ENCODE measurements around the gene SPOP.

Gene SPOP

DNA sequence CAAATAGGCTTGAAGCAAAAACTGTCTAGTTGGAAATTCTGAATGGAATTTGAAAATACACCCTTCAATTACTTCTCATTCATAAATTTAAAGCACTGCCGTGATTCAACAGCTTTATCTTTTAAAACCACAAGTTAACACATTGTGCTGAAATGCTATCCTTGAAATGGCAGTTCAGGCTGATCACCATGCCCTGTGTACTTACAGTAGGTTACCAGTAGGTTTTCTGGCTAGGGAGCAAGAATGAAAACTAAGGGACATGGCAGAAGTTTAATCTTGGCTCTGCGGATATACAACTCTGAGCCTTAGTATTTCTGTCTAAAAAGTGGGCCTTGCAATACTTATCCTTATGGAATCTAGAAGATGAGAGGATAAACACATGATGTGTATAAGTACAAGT, 74.2 kb downstream of the SPOP start:
- H3K4me3 ChIP-seq (ENCODE audit: low read depth, low read length), result no peak overlapping the region
- TF ChIP-seq, protein P1, sequence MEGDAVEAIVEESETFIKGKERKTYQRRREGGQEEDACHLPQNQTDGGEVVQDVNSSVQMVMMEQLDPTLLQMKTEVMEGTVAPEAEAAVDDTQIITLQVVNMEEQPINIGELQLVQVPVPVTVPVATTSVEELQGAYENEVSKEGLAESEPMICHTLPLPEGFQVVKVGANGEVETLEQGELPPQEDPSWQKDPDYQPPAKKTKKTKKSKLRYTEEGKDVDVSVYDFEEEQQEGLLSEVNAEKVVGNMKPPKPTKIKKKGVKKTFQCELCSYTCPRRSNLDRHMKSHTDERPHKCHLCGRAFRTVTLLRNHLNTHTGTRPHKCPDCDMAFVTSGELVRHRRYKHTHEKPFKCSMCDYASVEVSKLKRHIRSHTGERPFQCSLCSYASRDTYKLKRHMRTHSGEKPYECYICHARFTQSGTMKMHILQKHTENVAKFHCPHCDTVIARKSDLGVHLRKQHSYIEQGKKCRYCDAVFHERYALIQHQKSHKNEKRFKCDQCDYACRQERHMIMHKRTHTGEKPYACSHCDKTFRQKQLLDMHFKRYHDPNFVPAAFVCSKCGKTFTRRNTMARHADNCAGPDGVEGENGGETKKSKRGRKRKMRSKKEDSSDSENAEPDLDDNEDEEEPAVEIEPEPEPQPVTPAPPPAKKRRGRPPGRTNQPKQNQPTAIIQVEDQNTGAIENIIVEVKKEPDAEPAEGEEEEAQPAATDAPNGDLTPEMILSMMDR (IDR thresholded peaks at IDR 0.05; ENCODE audit: borderline replicate concordance, insufficient read depth, low read depth, low read length), result no peak

- TF ChIP-seq, protein P1 (IDR thresholded peaks at IDR 0.05; ENCODE audit: borderline replicate concordance, insufficient read depth, low read depth, low read length), result no peak
These were observed 74.7 kb downstream of the SPOP start for GRCh38 chr17:49603238-49603637.

DNA sequence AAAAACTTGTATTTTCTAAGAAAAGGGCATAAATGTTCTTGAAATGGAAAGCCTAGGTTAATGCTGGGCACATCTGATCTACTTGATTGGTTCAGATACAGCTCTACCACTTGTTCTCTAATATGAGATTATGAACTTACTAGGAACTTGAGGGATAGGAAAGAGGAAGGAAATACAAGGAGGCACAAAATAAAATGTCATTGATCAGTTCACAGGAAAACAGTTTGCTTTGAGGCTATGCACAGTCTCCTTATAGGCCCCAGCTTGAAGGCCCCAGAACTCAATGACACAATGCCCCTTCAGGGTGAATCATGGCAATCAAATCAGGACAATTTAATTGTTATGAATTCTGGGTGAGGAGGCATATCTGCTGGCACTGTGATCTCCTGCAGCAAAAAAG, 75.1 kb downstream of the SPOP start:
- TF ChIP-seq, protein P1 (IDR thresholded peaks at IDR 0.05; ENCODE audit: borderline replicate concordance, insufficient read depth, low read depth, low read length), result no peak
- no peak overlapping the region for H3K4me3 ChIP-seq (ENCODE audit: low read depth, low read length)

More at GRCh38 chr17:49603238-49603637, 74.7 kb downstream of the SPOP start:
- no peak overlapping the region for H3K4me3 ChIP-seq (ENCODE audit: low read depth, low read length)

DNA sequence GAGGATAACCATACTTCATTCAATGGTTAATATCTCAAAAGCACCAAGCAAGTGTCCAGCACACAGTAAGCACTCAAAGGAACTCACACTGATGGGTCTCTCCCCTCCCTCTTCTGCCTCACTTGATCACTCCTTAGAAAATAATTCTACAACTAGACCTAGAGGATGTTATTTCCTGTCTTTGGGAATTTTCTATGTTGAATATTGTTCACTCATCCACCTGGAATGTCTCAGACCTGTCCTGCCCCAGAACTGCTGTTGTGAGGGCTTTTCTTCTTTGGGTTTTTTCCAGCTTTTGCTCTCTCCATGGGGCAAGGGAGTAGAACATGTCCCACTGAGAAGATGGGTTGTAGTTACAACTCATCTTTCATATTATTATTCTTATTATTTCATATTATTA, 76.9 kb downstream of the SPOP start:
- TF ChIP-seq, protein P1 (IDR thresholded peaks at IDR 0.05; ENCODE audit: borderline replicate concordance, insufficient read depth, low read depth, low read length), result no peak
- no peak overlapping the region for H3K4me3 ChIP-seq (ENCODE audit: low read depth, low read length)

- TF ChIP-seq, protein P1 (IDR thresholded peaks at IDR 0.05; ENCODE audit: borderline replicate concordance, insufficient read depth, low read depth, low read length), result no peak
- H3K4me3 ChIP-seq (ENCODE audit: low read depth, low read length), result no peak overlapping the region
These were observed 79.0 kb downstream of the SPOP start for GRCh38 chr17:49598918-49599317.

GRCh38 chr17:49597928-49598655, 79.8 kb downstream of the SPOP start:
- TF ChIP-seq, protein P1 (IDR thresholded peaks at IDR 0.05; ENCODE audit: borderline replicate concordance, insufficient read depth, low read depth, low read length), result no peak
- H3K4me3 ChIP-seq (ENCODE audit: low read depth, low read length), result no peak overlapping the region

DNA sequence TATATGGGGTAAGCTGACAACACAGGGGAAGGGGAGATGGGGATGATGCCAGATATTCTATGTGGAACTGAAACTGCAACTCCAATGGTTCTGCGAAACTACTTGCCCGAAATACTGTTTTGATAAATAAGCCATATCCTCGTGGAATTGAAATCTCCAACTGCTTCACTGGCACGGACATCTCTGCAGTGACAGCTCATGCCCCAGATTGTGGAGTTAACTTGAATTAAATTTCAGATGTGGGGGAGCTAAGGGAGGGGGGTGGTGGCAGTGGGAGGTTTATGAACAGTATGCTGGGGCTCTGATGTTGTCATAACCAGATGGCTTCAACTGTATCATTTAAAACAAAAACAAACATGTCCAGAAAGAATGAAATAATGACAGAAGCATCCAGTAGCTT, 80.5 kb downstream of the SPOP start:
- no peak overlapping the region for H3K4me3 ChIP-seq (ENCODE audit: low read depth, low read length)
- TF ChIP-seq, protein P1 (IDR thresholded peaks at IDR 0.05; ENCODE audit: borderline replicate concordance, insufficient read depth, low read depth, low read length), result no peak

All from GM12875 (cell line).